SK-N-SH treated with all-trans-retinoic acid at 6 μM for 48 hours (cell line): ENCODE results near the gene LRRC52.

Experiments used
- ATAC-seq: fragments of 200-7000 bp; cut with Tn5 transposase; 3 replicates; pipeline ENCODE4 v1.9.1; 2020; ENCODE audit warnings: mild to moderate bottlenecking, moderate library complexity
- ARNTL ChIP-seq: fragments of 450-650 bp; formaldehyde crosslinking; IDR thresholded peaks from 2 replicates; pipeline ENCODE4 v1.5.0; 2020; ENCODE audit warnings: low read depth, mild to moderate bottlenecking, moderate library complexity, borderline replicate concordance
- BACH2 ChIP-seq: fragments of 250-450 bp; sonication (Bioruptor Pico); IDR thresholded peaks from 2 replicates; pipeline ENCODE4 v1.9.0; 2021; ENCODE audit warnings: mild to moderate bottlenecking, borderline replicate concordance
- CSDC2 ChIP-seq: fragments of 250-450 bp; sonication (Bioruptor Pico); IDR thresholded peaks from 2 replicates; pipeline ENCODE4 v1.5.0; 2020; ENCODE audit warnings: mild to moderate bottlenecking, moderate library complexity
- CSRNP3 ChIP-seq: fragments of 250-450 bp; sonication (Bioruptor Pico); IDR thresholded peaks from 2 replicates; pipeline ENCODE4 v1.5.1; 2021; ENCODE audit warnings: mild to moderate bottlenecking, moderate library complexity
- ESRRG ChIP-seq: fragments of 250-450 bp; sonication (Bioruptor Pico); IDR thresholded peaks from 2 replicates; pipeline ENCODE4 v1.6.1; 2021; ENCODE audit warnings: mild to moderate bottlenecking
- ISL1 ChIP-seq: fragments of 250-450 bp; sonication (Bioruptor Pico); IDR thresholded peaks from 2 replicates; pipeline ENCODE4 v2.1.2; 2022; ENCODE audit warnings: mild to moderate bottlenecking, moderate library complexity
- OSR1 ChIP-seq: fragments of 250-450 bp; sonication (Bioruptor Pico); IDR thresholded peaks from 2 replicates; pipeline ENCODE4 v1.8.0; 2022; ENCODE audit warnings: moderate library complexity, mild to moderate bottlenecking, inconsistent platforms
- PPARA ChIP-seq: fragments of 250-450 bp; sonication (Bioruptor Pico); IDR thresholded peaks from 2 replicates; pipeline ENCODE4 v1.5.0; 2020; ENCODE audit warnings: mild to moderate bottlenecking, borderline replicate concordance
- RARB ChIP-seq: fragments of 250-450 bp; sonication (Bioruptor Pico); IDR thresholded peaks from 2 replicates; pipeline ENCODE4 v1.8.0; 2021; ENCODE audit warnings: mild to moderate bottlenecking, moderate library complexity
- TCF4 ChIP-seq: fragments of 250-450 bp; sonication (Bioruptor Pico); IDR thresholded peaks from 2 replicates; pipeline ENCODE4 v1.8.0; 2021; ENCODE audit warnings: mild to moderate bottlenecking, moderate library complexity, borderline replicate concordance
- TOX ChIP-seq: fragments of 250-450 bp; sonication (Bioruptor Pico); IDR thresholded peaks from 2 replicates; pipeline ENCODE4 v1.8.0; 2021; ENCODE audit warnings: mild to moderate bottlenecking, moderate library complexity, borderline replicate concordance
- TSHZ2 ChIP-seq: fragments of 250-450 bp; sonication (Bioruptor Pico); IDR thresholded peaks from 2 replicates; pipeline ENCODE4 v1.5.0; 2020; ENCODE audit warnings: mild to moderate bottlenecking, moderate library complexity
- ZC3H10 ChIP-seq: fragments of 250-450 bp; sonication (Bioruptor Pico); IDR thresholded peaks from 2 replicates; pipeline ENCODE4 v1.5.1; 2021; ENCODE audit warnings: mild to moderate bottlenecking, moderate library complexity
- ZFP3 ChIP-seq: fragments of 250-450 bp; sonication (Bioruptor Pico); IDR thresholded peaks from 2 replicates; pipeline ENCODE4 v1.5.0; 2020; ENCODE audit warnings: mild to moderate bottlenecking, moderate library complexity
- ZFP30 ChIP-seq: fragments of 450-650 bp; formaldehyde crosslinking; IDR thresholded peaks from 2 replicates; pipeline ENCODE4 v1.5.0; 2022; ENCODE audit warnings: mild to moderate bottlenecking, moderate library complexity
- ZNF565 ChIP-seq: fragments of 450-650 bp; formaldehyde crosslinking; conservative IDR thresholded peaks from 2 replicates; pipeline ENCODE4 v1.5.0; 2020; ENCODE audit warnings: low read depth, mild to moderate bottlenecking, moderate library complexity
- ZNF70 ChIP-seq: fragments of 450-650 bp; formaldehyde crosslinking; IDR thresholded peaks from 2 replicates; pipeline ENCODE4 v1.5.0; 2020; ENCODE audit warnings: mild to moderate bottlenecking, moderate library complexity
- ZNF8 ChIP-seq: fragments of 450-650 bp; formaldehyde crosslinking; IDR thresholded peaks from 2 replicates; pipeline ENCODE4 v1.5.0; 2020; ENCODE audit warnings: mild to moderate bottlenecking, moderate library complexity
- TF ChIP-seq, protein P1 (sequence below): fragments of 250-450 bp; sonication (Bioruptor Pico); IDR thresholded peaks from 2 replicates; pipeline ENCODE4 v1.8.0; 2020; ENCODE audit warnings: mild to moderate bottlenecking, moderate library complexity, borderline replicate concordance
- TF ChIP-seq, protein P2 (sequence below): fragments of 250-450 bp; sonication (Bioruptor Pico); IDR thresholded peaks from 2 replicates; pipeline ENCODE4 v1.8.0; 2021; ENCODE audit warnings: low read depth, mild to moderate bottlenecking, moderate library complexity, borderline replicate concordance
- TF ChIP-seq, protein P3 (sequence below): fragments of 250-450 bp; sonication (Bioruptor Pico); IDR thresholded peaks from 2 replicates; pipeline ENCODE4 v1.5.1; 2020; ENCODE audit warnings: low read depth, mild to moderate bottlenecking, moderate library complexity

LRRC52 gene

DNA sequence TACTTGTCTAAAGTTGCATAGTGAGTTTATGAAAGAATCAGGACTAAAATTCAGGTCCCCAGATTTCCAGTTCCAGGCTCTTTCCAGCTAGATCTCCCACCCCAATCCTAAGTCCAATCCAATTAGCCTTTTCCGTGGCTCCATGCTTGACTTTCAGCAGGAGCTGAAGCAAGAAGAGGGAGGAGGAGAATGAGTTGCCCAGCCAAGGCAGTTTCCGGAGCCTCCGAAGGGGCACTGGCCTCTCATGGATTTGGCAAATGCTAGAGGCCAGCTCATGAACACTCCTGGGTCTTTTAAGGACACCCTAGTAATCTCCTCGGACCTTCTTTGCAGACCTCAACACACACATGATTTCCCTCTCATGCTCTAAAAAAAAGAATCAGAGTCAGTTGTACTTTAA lies 10.5 kb upstream of the LRRC52 start:
- TF ChIP-seq ZNF8 (no peak), ESRRG (CRISPR knock-in tag) (no peak), RARB (no peak), CSDC2 (CRISPR knock-in tag) (no peak), PPARA (CRISPR knock-in tag) (no peak), ZFP3 (CRISPR knock-in tag) (no peak), ZNF70 (CRISPR knock-in tag) (no peak), TSHZ2 (CRISPR knock-in tag) (no peak), TOX (no peak)
- TF ChIP-seq, protein P1, sequence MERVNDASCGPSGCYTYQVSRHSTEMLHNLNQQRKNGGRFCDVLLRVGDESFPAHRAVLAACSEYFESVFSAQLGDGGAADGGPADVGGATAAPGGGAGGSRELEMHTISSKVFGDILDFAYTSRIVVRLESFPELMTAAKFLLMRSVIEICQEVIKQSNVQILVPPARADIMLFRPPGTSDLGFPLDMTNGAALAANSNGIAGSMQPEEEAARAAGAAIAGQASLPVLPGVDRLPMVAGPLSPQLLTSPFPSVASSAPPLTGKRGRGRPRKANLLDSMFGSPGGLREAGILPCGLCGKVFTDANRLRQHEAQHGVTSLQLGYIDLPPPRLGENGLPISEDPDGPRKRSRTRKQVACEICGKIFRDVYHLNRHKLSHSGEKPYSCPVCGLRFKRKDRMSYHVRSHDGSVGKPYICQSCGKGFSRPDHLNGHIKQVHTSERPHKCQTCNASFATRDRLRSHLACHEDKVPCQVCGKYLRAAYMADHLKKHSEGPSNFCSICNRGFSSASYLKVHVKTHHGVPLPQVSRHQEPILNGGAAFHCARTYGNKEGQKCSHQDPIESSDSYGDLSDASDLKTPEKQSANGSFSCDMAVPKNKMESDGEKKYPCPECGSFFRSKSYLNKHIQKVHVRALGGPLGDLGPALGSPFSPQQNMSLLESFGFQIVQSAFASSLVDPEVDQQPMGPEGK (CRISPR knock-in tag) = no peak
- TF ChIP-seq, protein P2, sequence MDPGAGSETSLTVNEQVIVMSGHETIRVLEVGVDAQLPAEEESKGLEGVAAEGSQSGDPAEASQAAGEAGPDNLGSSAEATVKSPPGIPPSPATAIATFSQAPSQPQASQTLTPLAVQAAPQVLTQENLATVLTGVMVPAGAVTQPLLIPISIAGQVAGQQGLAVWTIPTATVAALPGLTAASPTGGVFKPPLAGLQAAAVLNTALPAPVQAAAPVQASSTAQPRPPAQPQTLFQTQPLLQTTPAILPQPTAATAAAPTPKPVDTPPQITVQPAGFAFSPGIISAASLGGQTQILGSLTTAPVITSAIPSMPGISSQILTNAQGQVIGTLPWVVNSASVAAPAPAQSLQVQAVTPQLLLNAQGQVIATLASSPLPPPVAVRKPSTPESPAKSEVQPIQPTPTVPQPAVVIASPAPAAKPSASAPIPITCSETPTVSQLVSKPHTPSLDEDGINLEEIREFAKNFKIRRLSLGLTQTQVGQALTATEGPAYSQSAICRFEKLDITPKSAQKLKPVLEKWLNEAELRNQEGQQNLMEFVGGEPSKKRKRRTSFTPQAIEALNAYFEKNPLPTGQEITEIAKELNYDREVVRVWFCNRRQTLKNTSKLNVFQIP (CRISPR knock-in tag) = no peak
- ATAC-seq = no peak

DNA sequence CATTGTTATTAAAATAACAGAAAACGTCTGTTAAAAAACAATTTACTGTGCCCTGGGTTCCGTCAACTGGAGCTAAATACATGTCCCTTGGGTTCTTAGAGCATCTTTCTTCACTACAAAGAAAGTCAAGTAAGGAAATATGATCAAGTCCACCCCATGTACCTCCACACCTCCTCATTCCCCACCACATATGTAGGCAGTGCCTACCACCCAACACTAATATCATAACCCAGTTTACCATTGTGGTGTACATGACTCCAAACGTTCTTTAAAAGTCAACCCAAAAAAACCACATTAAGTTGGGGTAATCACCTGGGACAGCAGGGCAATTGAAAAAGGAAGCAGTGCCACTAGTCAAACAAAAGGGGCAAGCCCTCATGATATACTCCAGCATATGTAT lies 7.8 kb upstream of the LRRC52 start:
- no peak for ATAC-seq
- no peak for TF ChIP-seq PPARA (CRISPR knock-in tag)
- TF ChIP-seq ISL1 (CRISPR knock-in tag) = no peak
- no peak for TF ChIP-seq ZFP30 (CRISPR knock-in tag)
- TF ChIP-seq CSRNP3 (CRISPR knock-in tag) = no peak

GRCh38 chr1:165537356-165538109 lies 6.3 kb upstream of the LRRC52 start:
- no peak for TF ChIP-seq ZNF565 (CRISPR knock-in tag)
- no peak for TF ChIP-seq ZC3H10 (CRISPR knock-in tag)
- no peak for ATAC-seq

- no peak for ATAC-seq
- no peak for TF ChIP-seq TOX
- no peak for TF ChIP-seq OSR1
- TF ChIP-seq ZC3H10 (CRISPR knock-in tag) = no peak
- no peak for TF ChIP-seq ZFP30 (CRISPR knock-in tag)
- TF ChIP-seq ZNF70 (CRISPR knock-in tag) = no peak
- TF ChIP-seq BACH2 (CRISPR knock-in tag) = no peak
- TF ChIP-seq, protein P3, sequence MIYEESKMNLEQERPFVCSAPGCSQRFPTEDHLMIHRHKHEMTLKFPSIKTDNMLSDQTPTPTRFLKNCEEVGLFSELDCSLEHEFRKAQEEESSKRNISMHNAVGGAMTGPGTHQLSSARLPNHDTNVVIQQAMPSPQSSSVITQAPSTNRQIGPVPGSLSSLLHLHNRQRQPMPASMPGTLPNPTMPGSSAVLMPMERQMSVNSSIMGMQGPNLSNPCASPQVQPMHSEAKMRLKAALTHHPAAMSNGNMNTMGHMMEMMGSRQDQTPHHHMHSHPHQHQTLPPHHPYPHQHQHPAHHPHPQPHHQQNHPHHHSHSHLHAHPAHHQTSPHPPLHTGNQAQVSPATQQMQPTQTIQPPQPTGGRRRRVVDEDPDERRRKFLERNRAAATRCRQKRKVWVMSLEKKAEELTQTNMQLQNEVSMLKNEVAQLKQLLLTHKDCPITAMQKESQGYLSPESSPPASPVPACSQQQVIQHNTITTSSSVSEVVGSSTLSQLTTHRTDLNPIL = no peak
- TF ChIP-seq ARNTL (CRISPR knock-in tag) = no peak
- TF ChIP-seq TCF4 (CRISPR knock-in tag) = no peak
- TF ChIP-seq ZFP3 (CRISPR knock-in tag) = no peak
- TF ChIP-seq PPARA (CRISPR knock-in tag) = no peak
Measured at GRCh38 chr1:165539306-165539705, 4.5 kb upstream of the LRRC52 start.
